Endothelial cell (in vitro differentiated cells): ENCODE data around the gene ARHGAP23. TPM values are rescaled to one million over a fixed set of nuclear protein-coding genes. Genes with fewer than 3 reads are reported as not detected.
"Not testable (repeated sequence)": the region's sequence is repeated elsewhere in the genome, so short reads cannot be mapped to it uniquely, and the experiment has no call there.

Experiments used
- DNase-seq: peaks from one replicate; pipeline ENCODE4 v3.0.0; 2021; ENCODE audit warnings: low spot score
- H3K27ac Mint-ChIP-seq: one replicate; pipeline ENCODE4 v1.8.0; 2021; ENCODE audit warnings: mixed read lengths, inconsistent platforms; ENCODE audit not compliant: unreplicated experiment
- H3K27me3 Mint-ChIP-seq: one replicate; pipeline ENCODE4 v1.8.0; 2021; ENCODE audit warnings: mild to moderate bottlenecking, moderate library complexity, mixed read lengths, inconsistent platforms; ENCODE audit not compliant: unreplicated experiment
- H3K36me3 Mint-ChIP-seq: one replicate; pipeline ENCODE4 v1.8.0; 2021; ENCODE audit warnings: mild to moderate bottlenecking, low read depth, mixed read lengths, inconsistent platforms; ENCODE audit not compliant: unreplicated experiment
- H3K4me1 Mint-ChIP-seq: one replicate; pipeline ENCODE4 v1.8.0; 2021; ENCODE audit warnings: mild to moderate bottlenecking, mixed read lengths, inconsistent platforms; ENCODE audit not compliant: unreplicated experiment
- H3K4me3 Mint-ChIP-seq: one replicate; pipeline ENCODE4 v1.8.0; 2021; ENCODE audit warnings: mild to moderate bottlenecking, mixed read lengths, inconsistent platforms; ENCODE audit not compliant: unreplicated experiment
- H3K9me3 Mint-ChIP-seq: one replicate; pipeline ENCODE4 v1.8.0; 2021; ENCODE audit warnings: mixed read lengths, inconsistent platforms; ENCODE audit not compliant: unreplicated experiment
- CTCF ChIP-seq: fragments of 200-600 bp; sonication (generic); IDR thresholded peaks from one replicate; pipeline ENCODE4 v1.5.0; 2021; ENCODE audit warnings: antibody characterized with exemption; ENCODE audit not compliant: unreplicated experiment
- total RNA-seq: library from RNA; stranded (reverse); fragmentation: NEBNext Ultra II Directional; extraction: Animal tissue kit (Norgen Biotek cat#: 25700); gene quantifications from one replicate; pipeline ENCODE4 v1.2.1, GENCODE V29; 2021; ENCODE audit not compliant: unreplicated experiment

The ARHGAP23 gene
- total RNA-seq, 1 donor from 2014 or later, result 70.5 TPM

GRCh38 chr17:38467491-38467890 is 39.2 kb downstream of the ARHGAP23 start:
- Mint-ChIP-seq H3K4me1 (peaks cover 18% of the 10 kb centered on the region), H3K9me3 (no peaks in the 10 kb centered on the region), H3K27ac (peak overlapping the region; percentile 68), H3K4me3 (peak overlapping the region; percentile 66), H3K36me3 (peaks cover 55% of the 10 kb centered on the region), H3K27me3 (peaks cover 12% of the 10 kb centered on the region)
- no peak for DNase-seq
- no peak for TF ChIP-seq CTCF

- no peak for TF ChIP-seq CTCF
- Mint-ChIP-seq H3K9me3 (no peaks in the 10 kb centered on the region), H3K27ac (peak overlapping the region; percentile 88), H3K4me1 (peaks cover 14% of the 10 kb centered on the region), H3K4me3 (peak overlapping the region; percentile 38), H3K36me3 (peaks cover 44% of the 10 kb centered on the region), H3K27me3 (peaks cover 8% of the 10 kb centered on the region)
- DNase-seq, result no peak
Observed at GRCh38 chr17:38469875-38470274, 41.6 kb downstream of the ARHGAP23 start.

DNA sequence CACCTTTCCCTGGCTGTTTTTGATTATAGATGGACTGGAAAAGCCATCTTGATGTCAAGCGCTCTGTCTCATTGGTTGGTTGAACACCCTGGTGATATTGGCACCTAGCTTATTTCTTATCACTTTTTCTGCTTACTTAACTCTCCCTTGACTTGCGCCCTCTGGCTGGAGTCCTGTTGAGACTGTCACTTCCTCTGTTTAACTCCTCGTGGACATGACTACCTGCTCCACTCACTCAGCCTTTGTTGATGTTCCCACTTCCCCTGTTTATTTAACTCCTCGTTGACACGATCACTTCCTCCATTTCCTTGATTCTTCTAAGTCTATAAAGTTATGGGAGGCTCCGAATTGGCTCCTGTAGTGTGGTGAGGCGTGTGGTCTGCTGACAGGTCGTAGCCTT is 43.0 kb downstream of the ARHGAP23 start:
- Mint-ChIP-seq H3K36me3 (peaks cover 48% of the 10 kb centered on the region), H3K4me3 (peak overlapping the region; percentile 38), H3K27me3 (peaks cover 11% of the 10 kb centered on the region), H3K4me1 (peaks cover 24% of the 10 kb centered on the region)
- DNase-seq, H3K27ac Mint-ChIP-seq, H3K9me3 Mint-ChIP-seq: not testable (repeated sequence)

- not testable (repeated sequence) for H3K4me3 Mint-ChIP-seq, H3K9me3 Mint-ChIP-seq, H3K27me3 Mint-ChIP-seq, H3K27ac Mint-ChIP-seq, DNase-seq
- Mint-ChIP-seq H3K36me3 (peaks cover 42% of the 10 kb centered on the region), H3K4me1 (peaks cover 26% of the 10 kb centered on the region)
Observed at GRCh38 chr17:38474666-38475065, 46.4 kb downstream of the ARHGAP23 start.

DNA sequence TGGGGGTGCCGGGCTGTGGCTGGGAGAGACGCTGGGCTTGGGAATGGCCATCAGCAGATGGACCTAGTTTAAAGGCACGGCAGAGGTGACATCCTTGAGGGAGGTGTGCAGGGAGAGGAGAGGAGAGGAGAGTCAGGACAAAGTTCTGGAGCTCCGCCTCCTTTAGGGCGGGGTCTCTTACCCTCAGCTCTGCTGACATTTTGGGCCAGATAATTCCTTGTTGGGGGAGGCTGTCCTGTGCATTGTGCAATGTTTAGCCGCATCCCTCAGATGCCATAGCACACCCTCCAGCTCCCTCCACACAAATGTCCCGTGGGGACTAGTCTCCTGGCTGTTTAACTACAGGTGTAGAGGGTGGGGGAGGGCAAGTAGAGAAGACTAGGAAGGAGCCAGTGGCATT is 48.3 kb downstream of the ARHGAP23 start:
- Mint-ChIP-seq H3K9me3 (no peaks in the 10 kb centered on the region), H3K4me1 (peaks cover 17% of the 10 kb centered on the region), H3K27ac (peak overlapping the region; percentile 71), H3K4me3 (peak overlapping the region; percentile 21), H3K27me3 (peaks cover 8% of the 10 kb centered on the region), H3K36me3 (peaks cover 33% of the 10 kb centered on the region)
- TF ChIP-seq CTCF, result no peak
- DNase-seq, result no peak

DNA sequence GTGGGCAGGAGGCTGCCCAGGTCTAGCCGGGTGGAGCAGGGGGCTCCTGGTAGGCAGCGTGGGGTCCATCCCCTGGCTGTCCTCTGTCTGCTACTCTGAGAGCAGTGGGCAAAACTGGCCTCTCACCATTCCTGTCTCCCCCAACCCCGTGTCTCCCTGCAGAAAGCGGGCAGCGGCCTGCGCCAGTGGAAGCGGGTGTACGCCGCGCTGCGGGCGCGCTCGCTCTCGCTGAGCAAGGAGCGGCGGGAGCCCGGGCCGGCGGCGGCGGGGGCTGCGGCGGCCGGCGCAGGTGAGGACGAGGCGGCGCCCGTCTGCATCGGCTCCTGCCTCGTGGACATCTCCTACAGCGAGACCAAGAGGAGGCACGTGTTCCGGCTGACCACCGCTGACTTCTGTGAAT is 49.2 kb downstream of the ARHGAP23 start:
- H3K9me3 Mint-ChIP-seq, DNase-seq, H3K27me3 Mint-ChIP-seq, H3K27ac Mint-ChIP-seq, H3K4me3 Mint-ChIP-seq: not testable (repeated sequence)
- Mint-ChIP-seq H3K36me3 (peaks cover 27% of the 10 kb centered on the region), H3K4me1 (peaks cover 17% of the 10 kb centered on the region)

- Mint-ChIP-seq H3K36me3 (peaks cover 30% of the 10 kb centered on the region), H3K4me1 (peaks cover 17% of the 10 kb centered on the region)
- DNase-seq, H3K27ac Mint-ChIP-seq, H3K4me3 Mint-ChIP-seq, H3K9me3 Mint-ChIP-seq, H3K27me3 Mint-ChIP-seq: not testable (repeated sequence)
Observed at GRCh38 chr17:38477951-38478350, 49.7 kb downstream of the ARHGAP23 start.

- H3K4me3 Mint-ChIP-seq, DNase-seq, H3K27ac Mint-ChIP-seq, H3K27me3 Mint-ChIP-seq, H3K9me3 Mint-ChIP-seq: not testable (repeated sequence)
- H3K4me1 Mint-ChIP-seq, result peaks cover 17% of the 10 kb centered on the region
- peaks cover 34% of the 10 kb centered on the region for H3K36me3 Mint-ChIP-seq
Observed at GRCh38 chr17:38478667-38479066, 50.4 kb downstream of the ARHGAP23 start.

DNA sequence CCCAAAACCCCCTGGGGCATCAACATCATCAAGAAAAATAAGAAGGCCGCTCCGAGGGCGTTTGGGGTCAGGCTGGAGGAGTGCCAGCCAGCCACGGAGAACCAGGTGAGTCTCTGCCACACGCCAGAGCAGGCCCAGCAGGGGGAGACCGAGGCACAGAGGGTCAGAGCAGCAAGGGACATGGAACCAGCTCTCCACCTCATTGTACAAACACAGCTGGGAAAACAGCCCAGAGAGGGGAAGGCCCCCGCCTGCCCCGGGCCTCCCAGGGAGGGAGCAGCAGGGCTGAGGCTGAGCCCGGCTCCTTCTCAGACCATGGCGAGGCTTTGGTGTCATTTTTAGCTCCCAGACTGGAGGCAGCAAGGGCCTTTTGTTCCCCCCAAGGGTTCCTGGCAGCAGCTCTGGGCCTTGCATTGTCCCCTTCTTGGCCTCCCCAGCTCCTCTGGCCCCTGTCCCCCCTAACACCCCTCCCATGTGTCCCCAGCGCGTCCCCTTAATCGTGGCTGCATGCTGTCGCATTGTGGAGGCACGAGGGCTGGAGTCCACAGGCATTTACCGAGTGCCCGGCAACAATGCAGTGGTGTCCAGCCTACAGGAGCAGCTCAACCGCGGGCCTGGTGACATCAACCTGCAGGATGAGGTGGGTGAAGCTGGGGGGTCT is 53.9 kb downstream of the ARHGAP23 start:
- not testable (repeated sequence) for H3K4me3 Mint-ChIP-seq, H3K9me3 Mint-ChIP-seq, DNase-seq, H3K27ac Mint-ChIP-seq, H3K27me3 Mint-ChIP-seq
- H3K4me1 Mint-ChIP-seq, result peaks cover 14% of the 10 kb centered on the region
- peaks cover 36% of the 10 kb centered on the region for H3K36me3 Mint-ChIP-seq
